Activated CD4-positive, CD25-positive, alpha-beta regulatory T cell treated with anti-CD3 and anti-CD28 coated beads, Interleukin-2, amount 50 U/mL, for 16 hours (primary cell): ENCODE data around the gene PSEN1.

Experiments used
- DNase-seq: peaks from one replicate; pipeline ENCODE4 v3.0.0-alpha.2; 2020; ENCODE audit warnings: low read depth, low spot score

PSEN1 gene

DNA sequence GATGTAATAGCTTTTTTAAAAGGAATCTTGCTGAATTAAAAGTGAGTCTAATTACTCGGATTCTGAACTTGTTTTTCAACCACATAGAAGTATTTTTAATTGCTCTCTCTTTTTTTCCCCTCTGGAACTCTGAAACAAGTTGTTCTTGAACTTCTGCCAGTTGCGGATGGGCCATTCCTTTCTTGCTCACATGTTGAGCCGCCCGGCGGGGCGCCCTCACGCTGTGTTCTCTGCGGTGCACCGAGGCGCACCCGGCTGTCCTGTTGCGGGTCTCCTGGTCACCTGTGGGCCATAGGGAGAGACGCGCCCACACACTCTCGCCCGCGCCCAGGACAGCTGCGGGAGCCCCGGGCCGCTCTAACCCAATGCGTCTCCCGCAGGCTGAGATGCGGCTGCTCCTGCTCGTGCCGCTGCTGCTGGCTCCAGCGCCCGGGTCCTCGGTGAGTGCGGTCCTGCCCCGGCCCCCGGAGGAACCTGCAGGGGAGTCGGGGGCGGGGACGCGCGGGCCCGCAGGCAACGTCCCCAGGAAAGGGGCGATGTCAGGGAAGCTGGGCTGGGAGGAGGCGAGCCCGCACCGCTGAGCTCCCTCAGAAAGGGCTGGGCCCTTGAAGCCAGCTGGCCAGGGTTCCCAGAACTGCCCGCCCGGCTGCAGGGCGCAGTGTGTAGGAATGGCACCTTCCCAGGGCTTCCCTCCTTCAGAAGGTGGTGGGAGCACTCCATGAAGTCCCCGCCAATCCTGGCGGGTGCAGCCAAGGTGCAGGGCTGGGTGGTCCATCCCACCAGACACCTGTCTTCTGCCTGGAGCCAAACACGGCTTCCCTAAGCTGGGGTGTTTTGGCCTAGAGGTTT, 103.3 kb downstream of the PSEN1 start:
- no peak for DNase-seq

DNA sequence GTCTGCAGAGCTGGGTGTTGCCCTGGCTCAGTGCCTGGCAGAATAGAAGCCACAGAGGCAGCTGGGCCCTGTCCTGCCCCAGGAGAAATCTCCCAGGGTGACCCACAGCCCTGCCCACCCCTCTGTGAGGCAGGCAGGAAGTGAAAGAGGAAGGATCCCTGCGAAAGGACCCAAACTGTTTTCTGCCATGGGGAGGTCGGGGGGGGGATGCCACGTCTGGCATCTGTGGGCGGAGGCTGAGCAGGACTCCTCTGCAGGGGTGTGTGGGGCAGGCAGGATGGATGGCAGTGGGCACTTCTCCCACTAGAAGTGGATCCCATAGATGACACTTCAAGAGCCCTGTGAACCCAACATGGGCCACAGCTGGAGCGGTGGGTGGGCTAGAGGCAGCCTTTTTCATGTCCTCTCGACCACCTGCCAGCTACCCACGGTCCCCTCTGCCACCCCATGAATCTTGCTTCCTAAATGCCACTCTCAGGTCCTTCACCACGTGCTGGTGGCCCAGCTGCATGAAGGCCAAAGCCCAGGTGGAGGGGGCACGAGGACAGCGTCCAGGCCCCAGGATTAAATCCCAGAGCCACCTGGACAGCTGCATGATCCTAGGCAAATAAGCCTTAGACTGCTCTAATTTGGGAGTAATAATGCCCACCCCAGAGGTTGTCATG, 104.6 kb downstream of the PSEN1 start:
- DNase-seq, result no peak

DNA sequence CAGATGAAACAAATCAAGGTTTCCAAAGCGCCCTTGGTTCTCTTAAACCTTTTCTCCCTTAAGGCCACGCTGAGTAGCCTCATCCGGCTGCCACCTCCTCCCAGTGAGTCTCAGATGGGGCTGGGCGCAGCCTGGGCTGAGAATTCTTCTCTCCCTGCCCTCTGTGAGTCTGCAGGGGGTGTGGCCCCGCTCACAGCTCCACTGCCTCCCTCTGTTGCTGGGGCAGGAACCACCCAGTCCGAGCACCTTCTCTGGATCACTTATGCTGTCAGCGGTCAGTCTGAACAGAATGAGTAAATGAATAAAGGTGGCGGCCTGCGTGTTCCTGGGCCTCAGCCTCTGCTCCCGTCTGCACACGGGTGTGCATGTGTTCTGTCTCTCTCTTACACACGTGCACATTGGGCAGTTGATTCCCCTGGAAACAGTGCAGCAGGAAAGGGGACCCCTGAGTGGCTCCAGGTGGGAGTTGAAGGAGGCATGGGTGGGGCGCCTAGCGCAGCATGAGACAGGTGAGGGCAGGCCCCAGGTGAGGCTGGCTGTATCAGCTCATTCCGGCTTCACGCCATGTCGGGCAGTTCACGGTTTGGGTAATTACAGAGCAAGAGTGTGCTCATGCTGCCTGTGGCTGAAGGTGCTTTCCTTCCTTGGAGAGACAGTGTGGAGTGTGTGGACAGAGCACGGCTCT, 105.3 kb downstream of the PSEN1 start:
- no peak for DNase-seq

DNA sequence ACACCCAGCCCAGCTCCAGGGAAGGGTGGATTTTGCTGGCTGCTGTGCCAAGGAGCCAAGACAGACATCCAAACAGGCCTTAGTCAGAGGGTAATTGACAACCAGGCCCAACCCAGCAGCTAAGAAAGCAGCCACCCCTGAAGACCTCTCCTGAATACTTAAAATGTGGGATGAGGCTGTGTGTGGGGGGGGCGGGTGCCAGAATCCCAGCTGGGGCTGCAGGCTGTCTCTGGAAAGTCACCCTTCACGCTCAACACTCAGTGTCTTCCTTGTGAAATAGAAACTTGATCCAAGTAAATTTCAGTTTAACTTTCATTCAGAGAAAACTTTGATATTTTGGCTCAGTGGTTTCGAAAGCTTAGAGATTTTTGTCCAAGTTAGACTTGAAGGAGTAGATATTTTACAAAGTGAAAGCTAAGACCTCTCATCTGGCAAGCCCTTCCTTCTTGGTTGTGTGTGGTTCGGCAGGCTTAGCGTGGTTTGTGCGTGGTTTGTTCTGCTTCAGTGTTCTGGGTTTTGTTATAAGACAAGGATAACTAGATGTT, 106.1 kb downstream of the PSEN1 start:
- no peak for DNase-seq

DNA sequence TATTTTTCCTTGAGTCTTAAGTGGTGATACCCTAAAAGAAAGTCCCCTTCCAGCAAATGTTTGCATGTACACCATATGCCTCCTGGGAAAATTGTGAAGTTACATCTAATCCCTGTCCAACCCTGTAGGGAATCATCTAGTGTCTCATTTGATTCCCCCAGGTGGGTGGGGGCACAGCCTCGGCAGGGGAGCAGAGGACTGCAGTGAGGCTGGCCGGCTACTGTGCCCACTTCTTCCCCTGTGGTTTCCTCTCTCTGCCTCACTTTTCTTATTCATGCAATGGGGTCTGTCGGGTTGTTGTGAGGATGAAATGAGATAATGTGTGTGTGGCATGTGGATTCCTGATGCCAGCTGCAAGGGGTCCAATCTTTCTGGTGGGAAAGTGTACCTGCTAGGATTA, 107.0 kb downstream of the PSEN1 start:
- DNase-seq, result no peak

DNA sequence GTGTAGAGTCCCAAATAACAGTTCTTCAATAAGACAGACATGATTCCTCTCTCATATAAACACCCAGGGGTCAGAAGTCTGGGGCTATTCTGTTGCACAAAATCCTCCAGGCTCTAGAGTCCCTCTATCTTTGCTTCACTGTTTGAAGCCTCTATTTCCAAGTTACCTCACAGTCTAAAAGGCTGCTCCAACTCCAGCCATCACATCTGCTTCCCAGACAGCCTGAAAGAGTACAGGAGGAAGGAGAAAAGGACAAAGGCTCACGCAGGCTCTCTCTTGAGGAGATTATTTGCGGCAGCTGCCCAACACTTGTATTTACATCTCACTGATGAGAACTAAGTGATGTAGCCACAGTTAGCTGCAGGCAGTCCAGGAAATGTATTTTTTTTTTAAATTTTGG, 107.4 kb downstream of the PSEN1 start:
- DNase-seq, result no peak

DNA sequence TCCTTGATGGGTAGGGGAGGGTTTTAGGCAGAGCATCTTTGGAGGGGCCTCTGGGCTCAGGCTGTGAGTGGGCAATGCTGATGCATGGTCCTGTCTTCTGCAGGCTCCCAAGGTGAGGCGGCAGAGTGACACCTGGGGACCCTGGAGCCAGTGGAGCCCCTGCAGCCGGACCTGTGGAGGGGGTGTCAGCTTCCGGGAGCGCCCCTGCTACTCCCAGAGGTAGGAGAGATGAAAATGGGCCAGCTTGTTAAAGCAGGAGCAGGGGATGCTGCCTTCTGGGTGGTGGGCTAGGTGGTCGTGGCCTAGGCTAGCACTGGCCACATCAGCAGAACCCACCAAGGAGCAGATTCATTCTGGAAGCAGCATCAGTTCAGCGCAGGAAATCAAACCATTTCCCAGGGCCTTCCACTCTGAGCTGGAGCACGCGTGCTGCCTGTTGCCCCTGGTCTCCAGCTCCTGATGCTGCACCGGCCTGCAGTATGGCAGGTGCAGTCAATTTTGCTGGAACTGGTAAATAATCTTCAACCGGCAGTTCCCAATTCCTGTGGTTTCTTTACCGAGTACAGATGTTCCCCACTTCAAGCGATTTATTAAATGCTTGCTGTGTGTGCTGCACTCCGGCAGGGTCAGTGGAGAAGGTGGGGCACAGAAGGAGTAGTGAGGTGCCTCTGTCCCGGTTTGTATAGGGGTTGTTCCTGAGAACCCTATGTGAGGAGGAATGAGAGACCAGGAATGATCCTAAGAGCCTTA, 108.4 kb downstream of the PSEN1 start:
- DNase-seq, result no peak

DNA sequence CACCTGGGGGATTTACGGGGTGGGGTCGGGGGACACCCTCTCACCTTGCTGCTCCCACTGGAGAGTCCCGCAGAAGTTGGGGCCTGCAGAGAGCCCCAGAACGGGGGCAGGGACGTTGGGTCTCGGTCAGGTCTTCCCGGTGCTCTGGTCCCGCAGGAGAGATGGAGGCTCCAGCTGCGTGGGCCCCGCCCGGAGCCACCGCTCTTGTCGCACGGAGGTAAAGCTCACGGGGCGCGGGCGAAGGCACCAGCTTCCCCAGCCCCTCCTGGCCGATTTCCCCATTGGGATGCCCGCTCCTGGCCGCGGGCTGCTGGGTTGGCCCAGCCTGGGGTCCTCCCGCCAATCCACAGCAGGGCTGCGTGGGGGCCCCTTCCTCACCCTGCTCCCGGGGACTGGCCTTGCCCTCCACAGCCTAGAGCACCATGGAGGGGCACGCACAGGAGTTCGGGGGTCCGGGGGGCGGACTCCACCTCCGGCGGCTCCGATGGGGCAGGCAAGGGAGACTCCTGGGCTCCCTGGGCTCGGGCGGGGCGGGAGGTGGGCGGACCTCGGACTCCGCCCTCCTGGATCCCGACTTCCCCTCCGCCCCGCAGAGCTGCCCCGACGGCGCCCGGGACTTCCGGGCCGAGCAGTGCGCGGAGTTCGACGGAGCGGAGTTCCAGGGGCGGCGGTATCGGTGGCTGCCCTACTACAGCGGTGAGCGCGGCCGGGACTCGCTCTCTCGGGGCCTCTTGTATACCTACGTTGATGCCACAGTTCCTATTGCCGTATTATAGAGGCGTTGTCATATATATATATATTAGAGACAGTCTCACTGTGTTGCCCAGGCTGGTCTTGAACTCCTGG, 109.4 kb downstream of the PSEN1 start:
- DNase-seq, result no peak

DNA sequence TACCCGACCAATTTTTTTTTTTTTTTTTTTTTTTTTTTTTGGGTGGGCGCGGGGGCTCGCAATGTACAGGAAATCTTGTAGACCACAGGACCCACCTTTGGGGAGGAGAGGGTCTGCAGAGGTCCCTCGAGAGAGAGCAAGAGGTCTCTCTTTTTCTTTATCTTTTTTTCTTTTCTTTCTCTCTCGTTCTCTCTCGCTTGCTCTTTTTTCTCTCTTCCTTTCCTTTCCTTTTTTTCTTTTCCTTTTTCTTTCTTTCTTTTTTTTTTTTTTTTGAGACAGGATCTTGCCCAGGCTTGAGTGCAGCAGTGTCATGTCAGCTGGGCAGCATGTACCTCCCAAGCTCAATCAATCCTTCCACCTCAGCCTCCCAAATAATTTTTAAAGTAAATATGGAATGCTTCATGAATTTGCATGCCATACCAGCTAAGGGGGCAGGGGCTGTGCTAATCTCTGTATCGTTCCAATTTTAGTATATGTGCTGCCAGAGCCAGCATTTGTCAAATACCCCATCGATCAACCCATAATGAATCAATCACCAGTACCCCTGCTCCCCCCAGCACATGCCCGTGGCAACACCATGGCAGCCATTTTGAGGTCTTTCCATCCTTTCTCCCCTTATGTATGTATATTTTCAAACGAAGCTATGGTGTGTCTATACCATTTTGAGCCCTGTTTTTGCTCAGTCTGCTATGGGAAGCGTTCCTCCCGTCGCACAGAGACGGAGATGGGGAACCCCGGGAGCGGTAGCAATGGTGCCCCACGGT, 110.3 kb downstream of the PSEN1 start:
- DNase-seq, result no peak

DNA sequence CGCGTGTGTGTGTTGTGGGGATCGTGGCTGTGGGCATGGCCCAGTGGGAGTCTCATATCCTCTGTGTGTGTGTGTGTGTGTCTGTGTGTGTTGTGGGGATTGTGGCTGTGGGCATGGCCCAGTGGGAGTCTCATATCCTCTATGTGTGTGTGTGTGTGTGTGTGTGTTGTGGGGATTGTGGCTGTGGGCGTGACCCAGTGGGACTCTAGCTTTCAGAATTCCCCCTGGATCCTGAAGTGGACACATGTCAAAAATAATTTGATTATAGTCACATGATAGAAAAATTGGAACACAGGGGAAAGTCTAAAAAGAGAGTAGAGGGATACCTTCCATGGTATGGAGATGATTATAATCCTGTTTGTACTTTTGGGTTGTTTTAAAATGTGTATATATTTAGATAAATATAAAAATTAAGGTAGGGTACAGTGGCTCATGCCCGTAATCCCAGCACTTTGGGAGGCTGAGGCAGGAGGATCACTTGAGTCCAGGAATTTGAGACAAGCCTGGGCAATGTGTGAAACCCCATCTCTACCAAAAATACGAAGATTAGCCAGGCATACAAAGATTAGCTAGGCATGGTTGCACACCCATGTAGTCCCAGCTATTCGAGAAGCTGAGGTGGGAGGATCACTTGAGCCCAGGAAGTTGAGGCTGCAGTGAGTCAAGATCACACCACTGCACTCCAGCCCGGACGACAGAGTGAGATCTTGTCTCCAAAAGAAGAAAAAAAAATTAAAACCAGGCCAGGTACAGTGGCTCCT, 112.0 kb downstream of the PSEN1 start:
- no peak for DNase-seq

DNA sequence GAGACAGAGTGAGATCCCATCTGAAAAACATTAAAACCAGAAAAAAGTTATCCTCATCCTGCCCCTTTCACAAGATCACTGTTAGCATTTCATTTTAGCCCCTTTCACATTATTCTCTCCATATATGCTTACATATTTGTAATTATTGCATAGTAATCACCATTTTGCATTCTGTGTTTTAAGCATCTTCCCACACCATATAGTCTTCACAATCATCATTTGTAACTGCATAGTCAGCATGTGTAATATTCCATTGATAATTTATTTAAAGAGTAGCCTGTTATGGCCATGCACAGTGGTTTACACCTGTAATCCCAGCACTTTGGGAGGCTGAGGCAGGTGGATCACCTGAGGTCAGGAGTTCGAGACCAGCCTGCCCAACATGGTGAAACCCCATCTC, 112.8 kb downstream of the PSEN1 start:
- no peak for DNase-seq

DNA sequence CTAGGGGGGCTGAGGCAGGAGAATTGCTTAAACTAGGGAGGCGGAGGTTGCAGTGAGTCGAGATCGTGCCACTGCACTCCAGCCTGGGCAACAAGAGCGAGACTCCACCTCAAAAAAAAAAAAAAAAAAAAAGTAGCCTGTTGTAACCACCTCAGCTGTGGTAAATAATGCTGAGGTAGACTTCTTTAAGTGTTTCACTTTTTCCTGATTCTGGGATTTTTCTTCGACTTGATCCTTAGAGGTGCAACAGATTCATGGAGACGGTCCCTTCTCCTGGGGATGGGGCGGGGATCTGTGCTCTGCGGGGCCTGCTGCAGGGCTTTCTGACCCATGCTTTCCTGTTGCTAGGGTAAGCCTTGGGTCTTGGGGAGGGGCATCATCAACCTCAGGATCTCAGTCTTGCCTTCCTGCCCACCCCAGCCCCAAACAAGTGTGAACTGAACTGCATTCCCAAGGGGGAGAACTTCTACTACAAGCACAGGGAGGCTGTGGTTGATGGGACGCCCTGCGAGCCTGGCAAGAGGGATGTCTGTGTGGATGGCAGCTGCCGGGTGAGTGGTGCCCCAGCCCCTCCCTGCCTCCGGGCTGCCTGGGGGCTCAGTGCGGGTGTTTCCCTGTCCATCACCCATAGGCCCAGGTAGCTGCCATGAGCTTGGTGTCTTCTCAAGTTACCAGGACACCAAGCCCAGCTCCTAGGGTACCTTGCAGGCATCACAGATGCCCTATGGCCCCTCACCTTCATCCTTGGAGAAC, 113.4 kb downstream of the PSEN1 start:
- no peak for DNase-seq

DNA sequence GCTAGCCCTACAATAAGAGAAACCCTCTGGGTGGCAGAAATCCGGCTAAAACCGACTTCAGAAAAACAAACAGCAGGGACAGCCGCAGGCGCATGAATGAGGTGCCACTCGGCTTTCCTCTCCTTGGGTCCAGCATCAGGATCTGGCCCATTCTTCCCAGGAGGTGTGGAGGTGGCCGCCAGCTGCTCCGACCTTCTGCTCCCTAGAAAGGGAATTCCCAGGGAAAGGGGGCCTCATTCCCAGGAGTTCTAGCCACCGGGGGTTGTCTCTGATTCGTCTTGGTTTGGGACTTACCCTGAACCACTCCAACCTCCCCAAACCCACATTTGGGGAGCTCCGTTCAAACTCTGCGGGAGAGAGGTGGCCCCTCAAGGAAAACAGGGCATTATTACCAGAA, 114.0 kb downstream of the PSEN1 start:
- DNase-seq, result no peak

DNA sequence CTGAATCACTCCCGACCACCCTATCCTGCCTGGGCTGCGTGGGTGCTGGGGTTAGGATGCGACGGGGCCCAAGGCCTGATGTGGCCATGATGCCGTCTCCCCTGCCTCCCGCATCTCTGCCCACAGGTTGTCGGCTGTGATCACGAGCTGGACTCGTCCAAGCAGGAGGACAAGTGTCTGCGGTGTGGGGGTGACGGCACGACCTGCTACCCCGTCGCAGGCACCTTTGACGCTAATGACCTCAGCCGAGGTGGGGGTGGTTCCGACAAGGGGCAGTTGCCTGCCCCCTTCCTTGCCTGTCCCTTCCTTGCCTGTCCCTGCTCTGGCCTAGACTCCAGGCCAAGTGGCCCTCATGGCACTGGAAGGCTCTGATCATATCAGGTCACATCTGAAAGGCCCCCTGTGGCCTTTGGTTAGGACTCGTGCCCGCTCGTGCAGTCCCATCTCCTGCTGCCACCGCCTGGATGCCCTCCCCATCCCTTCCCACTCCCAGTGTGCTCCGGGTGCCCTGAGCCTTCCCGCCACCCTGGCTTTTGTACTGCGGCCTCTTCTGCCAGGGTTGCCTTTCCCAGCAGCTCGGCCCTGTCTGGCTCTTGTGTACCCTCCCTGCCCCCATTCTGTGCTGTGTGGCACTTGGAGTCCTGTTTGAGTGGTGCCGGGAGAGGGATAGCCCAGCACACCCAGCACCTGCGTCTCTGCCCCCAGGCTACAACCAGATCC, 114.6 kb downstream of the PSEN1 start:
- no peak for DNase-seq

DNA sequence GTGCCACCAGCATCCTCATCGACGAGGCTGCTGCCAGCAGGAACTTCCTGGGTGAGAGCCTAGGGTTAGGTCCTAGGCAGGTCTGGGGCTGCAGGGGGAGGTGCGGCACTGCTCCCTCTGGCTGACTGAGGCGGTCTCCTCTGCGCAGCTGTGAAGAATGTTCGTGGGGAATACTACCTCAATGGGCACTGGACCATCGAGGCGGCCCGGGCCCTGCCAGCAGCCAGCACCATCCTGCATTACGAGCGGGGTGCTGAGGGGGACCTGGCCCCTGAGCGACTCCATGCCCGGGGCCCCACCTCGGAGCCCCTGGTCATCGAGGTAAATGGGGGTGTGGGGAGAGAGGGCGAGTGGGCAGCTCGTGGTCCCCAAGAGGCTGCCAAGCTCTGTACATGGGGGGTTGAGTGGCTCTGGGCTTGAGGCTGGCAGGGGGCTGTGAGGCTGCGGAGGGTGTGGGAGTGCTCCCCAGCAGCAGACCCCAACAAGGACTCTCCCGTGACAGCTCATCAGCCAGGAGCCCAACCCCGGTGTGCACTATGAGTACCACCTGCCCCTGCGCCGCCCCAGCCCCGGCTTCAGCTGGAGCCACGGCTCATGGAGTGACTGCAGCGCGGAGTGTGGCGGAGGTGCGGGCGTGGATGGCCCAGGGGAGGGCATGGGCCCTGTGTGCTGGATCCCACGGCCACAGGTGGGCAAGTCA, 115.4 kb downstream of the PSEN1 start:
- DNase-seq, result no peak

DNA sequence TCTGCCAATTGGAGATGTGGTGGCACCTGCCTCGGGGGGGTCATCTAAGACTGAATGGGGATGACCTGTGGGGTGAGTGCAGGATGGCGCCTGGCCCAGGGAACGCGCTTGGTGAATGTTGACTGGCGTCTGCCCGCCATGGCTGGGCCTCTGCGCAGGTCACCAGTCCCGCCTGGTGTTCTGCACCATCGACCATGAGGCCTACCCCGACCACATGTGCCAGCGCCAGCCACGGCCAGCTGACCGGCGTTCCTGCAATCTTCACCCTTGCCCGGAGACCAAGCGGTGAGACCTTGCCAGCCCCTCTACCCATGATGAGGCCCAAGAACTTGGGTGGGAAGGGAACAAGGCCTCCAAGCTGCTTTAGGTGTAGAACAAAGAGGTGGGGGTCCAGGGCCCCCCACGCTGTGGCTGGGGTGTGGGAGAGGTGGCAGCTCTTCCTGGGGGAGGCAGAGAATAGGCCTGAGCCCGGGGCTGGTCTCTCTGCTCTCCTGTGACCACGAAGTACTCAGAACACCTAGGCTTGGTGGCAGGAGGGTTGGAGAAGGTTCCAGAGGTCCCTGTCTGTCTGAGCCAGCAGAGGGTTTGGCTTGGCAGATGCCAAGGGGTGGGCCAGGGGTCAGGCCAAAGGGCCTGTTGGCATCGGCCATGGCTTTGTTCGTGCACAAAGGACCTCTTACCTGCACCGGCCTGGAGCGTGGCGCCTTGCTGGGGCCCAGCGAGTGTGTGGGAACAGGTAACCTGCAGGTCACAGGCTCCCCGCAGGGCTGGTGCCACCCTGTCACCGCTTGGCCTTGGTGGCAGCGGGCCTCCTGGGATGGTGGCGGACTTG, 116.4 kb downstream of the PSEN1 start:
- no peak for DNase-seq

DNA sequence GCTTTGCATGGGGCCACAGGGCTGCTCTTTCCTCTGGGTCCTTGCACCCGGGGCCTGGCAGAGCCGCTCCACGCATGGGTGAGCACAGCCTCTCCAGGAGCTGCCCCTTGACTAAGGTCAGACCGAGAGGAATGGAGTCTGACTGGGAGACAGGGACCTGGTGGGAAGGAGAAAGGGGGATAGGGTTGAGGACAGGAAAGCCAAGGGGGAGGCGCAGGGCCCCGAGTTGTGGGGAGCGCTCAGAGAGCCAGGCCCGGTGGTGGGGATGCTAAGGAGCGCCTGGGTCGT, 117.0 kb downstream of the PSEN1 start:
- DNase-seq, result no peak
